SHP77 treated with DMSO at 0.1 percent for 48 hours (cell line): ENCODE measurements around the gene UBE4A.

ENCODE experiments used
- DNase-seq: peaks from one replicate; lab custom pipeline; 2025; lab: John Stamatoyannopoulos, UW

Gene UBE4A

GRCh38 chr11:118359295-118359958, at the start of gene UBE4A:
Gene UBE4A (plus strand): TSS chr11:118359600. CDS start chr11:118365081, 5,481 bp downstream.
- DNase-seq, result peak; percentile 69

GRCh38 chr11:118310271-118310670, 49.1 kb upstream of the UBE4A start:
- DNase-seq, result no peak

- no peak for DNase-seq
Observed at GRCh38 chr11:118310781-118311485, 48.5 kb upstream of the UBE4A start.

- no peak for DNase-seq
Observed at GRCh38 chr11:118311518-118311917, 47.9 kb upstream of the UBE4A start.

- no peak for DNase-seq
Observed at GRCh38 chr11:118312328-118312727, 47.1 kb upstream of the UBE4A start.

- no peak for DNase-seq
Observed at GRCh38 chr11:118313242-118313641, 46.2 kb upstream of the UBE4A start.

- DNase-seq, result no peak
Observed at GRCh38 chr11:118314988-118315411, 44.4 kb upstream of the UBE4A start.

GRCh38 chr11:118318124-118318523, 41.3 kb upstream of the UBE4A start:
- DNase-seq, result no peak

GRCh38 chr11:118318581-118319336, 40.6 kb upstream of the UBE4A start:
- DNase-seq, result no peak

- DNase-seq, result no peak
Observed at GRCh38 chr11:118319337-118319707, 40.1 kb upstream of the UBE4A start.

GRCh38 chr11:118320515-118320914, 38.9 kb upstream of the UBE4A start:
- no peak for DNase-seq

- DNase-seq, result no peak
Observed at GRCh38 chr11:118321386-118322082, 37.9 kb upstream of the UBE4A start.

- DNase-seq, result no peak
Observed at GRCh38 chr11:118322721-118323120, 36.7 kb upstream of the UBE4A start.

- no peak for DNase-seq
Observed at GRCh38 chr11:118325283-118325682, 34.1 kb upstream of the UBE4A start.

GRCh38 chr11:118328745-118329144, 30.7 kb upstream of the UBE4A start:
- no peak for DNase-seq

- DNase-seq, result no peak
Observed at GRCh38 chr11:118334745-118335144, 24.7 kb upstream of the UBE4A start.

GRCh38 chr11:118338637-118339061, 20.8 kb upstream of the UBE4A start:
- DNase-seq, result no peak

- DNase-seq, result no peak
Observed at GRCh38 chr11:118339281-118339961, 20.0 kb upstream of the UBE4A start.

GRCh38 chr11:118340449-118340848, 19.0 kb upstream of the UBE4A start:
- no peak for DNase-seq

GRCh38 chr11:118341261-118341660, 18.1 kb upstream of the UBE4A start:
- no peak for DNase-seq

- no peak for DNase-seq
Observed at GRCh38 chr11:118341815-118342489, 17.4 kb upstream of the UBE4A start.
